HepG2 (cell line): ENCODE results near the gene NLRP14. TPM values are rescaled to one million over a fixed set of nuclear protein-coding genes. Genes with fewer than 3 reads are reported as not detected.

Experiments used
- CBX5 ChIP-seq: sonication (generic); formaldehyde crosslinking; IDR thresholded peaks from 2 replicates; pipeline ENCODE4 v1.4.0; 2020; ENCODE audit warnings: missing genetic modification reagents, borderline replicate concordance
- DNMT3B ChIP-seq: conservative IDR thresholded peaks from 2 replicates; pipeline ENCODE4 v1.6.1; 2016; ENCODE audit warnings: missing biosample characterization, control low read depth
- KAT8 ChIP-seq: IDR thresholded peaks from 2 replicates; pipeline ENCODE4 v1.6.1; 2016; ENCODE audit warnings: missing genetic modification reagents, missing compliant biosample characterization
- NFAT5 ChIP-seq: sonication (generic); formaldehyde crosslinking; IDR thresholded peaks from 2 replicates; pipeline ENCODE4 v1.4.0; 2020; ENCODE audit warnings: missing genetic modification reagents
- NFATC3 ChIP-seq: sonication (generic); formaldehyde crosslinking; IDR thresholded peaks from 2 replicates; pipeline ENCODE4 v1.5.1; 2020; ENCODE audit warnings: mild to moderate bottlenecking, missing genetic modification reagents
- PCBP2 ChIP-seq: fragments of 200-400 bp; formaldehyde crosslinking; optimal IDR thresholded peaks from 2 replicates; pipeline ENCODE3; 2018; ENCODE audit warnings: low read length, low read depth; ENCODE audit not compliant: poor library complexity, severe bottlenecking
- RFXAP ChIP-seq: sonication (generic); formaldehyde crosslinking; IDR thresholded peaks from 2 replicates; pipeline ENCODE4 v1.4.0; 2020; ENCODE audit warnings: missing genetic modification reagents, borderline replicate concordance
- TCF7L2 ChIP-seq: IDR thresholded peaks from 2 replicates; pipeline ENCODE4 v1.6.1; 2011; ENCODE audit warnings: mild to moderate bottlenecking, low read depth, low read length, moderate library complexity
- THAP8 ChIP-seq: sonication (generic); formaldehyde crosslinking; IDR thresholded peaks from 2 replicates; pipeline ENCODE4 v1.5.1; 2020; ENCODE audit warnings: missing genetic modification reagents, mild to moderate bottlenecking, borderline replicate concordance
- UBTF ChIP-seq: sonication (generic); formaldehyde crosslinking; IDR thresholded peaks from 2 replicates; pipeline ENCODE4 v1.4.0; 2020; ENCODE audit warnings: mild to moderate bottlenecking, missing genetic modification reagents
- WIZ ChIP-seq: sonication (generic); formaldehyde crosslinking; IDR thresholded peaks from 2 replicates; pipeline ENCODE4 v1.5.1; 2020; ENCODE audit warnings: mild to moderate bottlenecking, missing genetic modification reagents
- ZFP82 ChIP-seq: sonication (generic); formaldehyde crosslinking; IDR thresholded peaks from 2 replicates; pipeline ENCODE4 v1.5.1; 2020; ENCODE audit warnings: mild to moderate bottlenecking, missing genetic modification reagents, borderline replicate concordance
- ZGPAT ChIP-seq: IDR thresholded peaks from 2 replicates; pipeline ENCODE4 v1.6.1; 2016; ENCODE audit warnings: mild to moderate bottlenecking
- ZMYM3 ChIP-seq: sonication (generic); formaldehyde crosslinking; IDR thresholded peaks from 2 replicates; pipeline ENCODE4 v1.5.1; 2020; ENCODE audit warnings: mild to moderate bottlenecking, missing genetic modification reagents
- ZNF367 ChIP-seq: sonication (generic); formaldehyde crosslinking; IDR thresholded peaks from 2 replicates; pipeline ENCODE4 v1.4.0; 2020; ENCODE audit warnings: missing genetic modification reagents, borderline replicate concordance
- ZNF496 ChIP-seq: sonication (generic); formaldehyde crosslinking; IDR thresholded peaks from 2 replicates; pipeline ENCODE4 v1.8.1; 2023; ENCODE audit warnings: mild to moderate bottlenecking, moderate library complexity, missing genetic modification reagents; ENCODE audit not compliant: insufficient replicate concordance
- ZNF552 ChIP-seq: sonication (generic); formaldehyde crosslinking; IDR thresholded peaks from 2 replicates; pipeline ENCODE4 v1.9.0; 2022; ENCODE audit warnings: missing genetic modification reagents, mild to moderate bottlenecking, borderline replicate concordance
- ZNF598 ChIP-seq: sonication (generic); formaldehyde crosslinking; IDR thresholded peaks from 2 replicates; pipeline ENCODE4 v1.5.1; 2020; ENCODE audit warnings: mild to moderate bottlenecking, missing genetic modification reagents, borderline replicate concordance
- ZNF629 ChIP-seq: sonication (generic); formaldehyde crosslinking; conservative IDR thresholded peaks from 2 replicates; pipeline ENCODE4 v1.5.0; 2020; ENCODE audit warnings: missing genetic modification reagents
- ZSCAN21 ChIP-seq: sonication (generic); formaldehyde crosslinking; IDR thresholded peaks from 2 replicates; pipeline ENCODE4 v1.8.0; 2022; ENCODE audit warnings: mild to moderate bottlenecking, missing genetic modification reagents, moderate library complexity, borderline replicate concordance
- polyA plus RNA-seq, 8 experiments: library from polyadenylated mRNA; depleted of rRNA in 3 of 8; stranded (reverse) in 7 of 8; unstranded in 1 of 8; fragments of >200 nt; fragmentation: Illumina TruSeq in 4 of 8; extraction: Trizol in 4 of 8; gene quantifications; 2 replicates each; pipeline versions ENCODE4 v1.2.1 to v1.2.3, GENCODE V29; 2011 to 2016; ENCODE audit warnings: low read depth in 4 of 8, missing spikeins in 1 of 8, mixed read lengths in 1 of 8; ENCODE audit not compliant: insufficient read depth in 1 of 8
- total RNA-seq, 5 experiments: library from RNA; depleted of rRNA; stranded (reverse); fragments of >200 nt; fragmentation: Illumina TruSeq; extraction: Trizol; gene quantifications; 2 replicates each; pipeline ENCODE4 v1.2.3, GENCODE V29; 2016; ENCODE audit warnings: low read depth in 1 of 5

Gene NLRP14
- total and polyA plus RNA-seq, 2 of the 13 experiments (the other 11 are each of a cell fraction or from before 2014, with no cell fraction given), result not detected

- TF ChIP-seq NFAT5 (CRISPR knock-in tag) (no peak), UBTF (CRISPR knock-in tag) (peak; percentile 40; the same call in 1 of the 2 replicates), DNMT3B (CRISPR knock-in tag) (no peak), ZNF496 (CRISPR knock-in tag) (no peak), NFATC3 (CRISPR knock-in tag) (no peak), ZSCAN21 (CRISPR knock-in tag) (0 out of 2 replicates have a peak, but pooled peaks have one; percentile 13), PCBP2 (no peak), ZGPAT (CRISPR knock-in tag) (no peak), ZNF367 (CRISPR knock-in tag) (no peak), WIZ (0 out of 2 replicates have a peak, but pooled peaks have one; percentile 64), ZNF598 (CRISPR knock-in tag) (no peak), ZMYM3 (CRISPR knock-in tag) (peak; percentile 20; the same call in 1 of the 2 replicates), THAP8 (CRISPR knock-in tag) (no peak), ZNF629 (CRISPR knock-in tag) (peak; percentile 95), CBX5 (no peak), KAT8 (CRISPR knock-in tag) (peak; percentile 15; the same call in 1 of the 2 replicates), RFXAP (CRISPR knock-in tag) (no peak), ZNF552 (no peak), ZFP82 (CRISPR knock-in tag) (peak; percentile 42; the same call in 1 of the 2 replicates), TCF7L2 (no peak)
These were observed 638 bp upstream of the NLRP14 start (continued) for GRCh38 chr11:7019500-7020182.
